Ascending aorta (tissue), 2 donors: ENCODE results near the gene HCFC1. TPM values are rescaled to one million over a fixed set of nuclear protein-coding genes. Genes with fewer than 3 reads are reported as not detected.

ENCODE experiments used
- DNase-seq, 2 donors: peaks; one replicate each; pipeline ENCODE4 v3.0.0-alpha.2; 2019; ENCODE audit warnings: low spot score in 2 of 2
- H3K27ac ChIP-seq, 2 donors: fragments of 200-600 bp; sonication (generic); one replicate each; pipeline ENCODE4 v1.5.1; 2016 to 2017; ENCODE audit warnings: mild to moderate bottlenecking in 1 of 2
- H3K27me3 ChIP-seq: fragments of 200-600 bp; sonication (generic); one replicate; pipeline ENCODE4 v1.5.1; 2017
- H3K36me3 ChIP-seq, 2 donors: fragments of 200-600 bp; sonication (generic); one replicate each; pipeline ENCODE4 v1.5.1; 2016
- H3K4me1 ChIP-seq, 2 donors: fragments of 200-600 bp; sonication (generic); one replicate each; pipeline ENCODE4 v1.5.1; 2016 to 2017; ENCODE audit warnings: mild to moderate bottlenecking in 1 of 2
- H3K4me3 ChIP-seq, 2 donors: fragments of 200-600 bp; sonication (generic); one replicate each; pipeline ENCODE4 v1.5.1; 2016 to 2017; ENCODE audit warnings: mild to moderate bottlenecking in 1 of 2
- H3K9me3 ChIP-seq, 2 donors: fragments of 200-600 bp; sonication (generic); one replicate each; pipeline ENCODE4 v1.5.1; 2016
- CTCF ChIP-seq, 3 experiments: fragments of 200-600 bp in 2 of 3; fragments of 450-650 bp in 1 of 3; sonication (generic) in 2 of 3; IDR thresholded peaks; one replicate each; pipeline ENCODE4 v1.5.1; 2016 to 2019; ENCODE audit warnings: antibody characterized with exemption in 3 of 3, mild to moderate bottlenecking in 1 of 3, moderate library complexity in 1 of 3
- intact Hi-C: fragments of 100-400 bp; cut with DNase I; formaldehyde crosslinking; loops from one replicate; pipeline ENCODE4 v1.15.1; 2023
- total RNA-seq: library from RNA; depleted of rRNA; stranded (reverse); fragments of >200 nt; gene quantifications from one replicate; pipeline ENCODE4 v1.1.0, GENCODE V29; 2016

Gene HCFC1
- total RNA-seq, 1 donor from 2014 or later = 91.4 TPM

- DNase-seq = no peak
- H3K36me3 ChIP-seq = no peaks in the 10 kb centered on the region
- no peak for TF ChIP-seq CTCF (IDR thresholded peaks at IDR 0.05)
- intact Hi-C loops = no loop called here
- no peaks in the 10 kb centered on the region for H3K4me1 ChIP-seq
- no peak overlapping the region for H3K4me3 ChIP-seq
- H3K9me3 ChIP-seq = no peaks in the 10 kb centered on the region
- H3K27ac ChIP-seq = no peak overlapping the region
- no peaks in the 10 kb centered on the region for H3K27me3 ChIP-seq
Observed at GRCh38 chrX:153909980-153910360, 61.6 kb downstream of the HCFC1 start.

GRCh38 chrX:153909024-153909979 is 62.3 kb downstream of the HCFC1 start:
- no peak for DNase-seq
- Histone ChIP-seq H3K4me3 (no peak overlapping the region), H3K27ac (no peak overlapping the region), H3K4me1 (no peaks in the 10 kb centered on the region), H3K9me3 (no peaks in the 10 kb centered on the region), H3K27me3 (no peaks in the 10 kb centered on the region), H3K36me3 (no peaks in the 10 kb centered on the region)
- TF ChIP-seq CTCF (IDR thresholded peaks at IDR 0.05) = no peak
- intact Hi-C loops = no loop called here

GRCh38 chrX:153908219-153908860 is 63.3 kb downstream of the HCFC1 start:
- intact Hi-C loops = no loop called here
- H3K9me3 ChIP-seq = no peaks in the 10 kb centered on the region
- H3K27ac ChIP-seq = no peak overlapping the region
- DNase-seq = no peak
- TF ChIP-seq CTCF (IDR thresholded peaks at IDR 0.05) = no peak
- H3K36me3 ChIP-seq = no peaks in the 10 kb centered on the region
- no peaks in the 10 kb centered on the region for H3K4me1 ChIP-seq
- no peak overlapping the region for H3K4me3 ChIP-seq
- no peaks in the 10 kb centered on the region for H3K27me3 ChIP-seq

- Histone ChIP-seq H3K27ac (no peak overlapping the region), H3K36me3 (no peaks in the 10 kb centered on the region), H3K9me3 (no peaks in the 10 kb centered on the region), H3K27me3 (no peaks in the 10 kb centered on the region), H3K4me1 (no peaks in the 10 kb centered on the region), H3K4me3 (no peak overlapping the region)
- intact Hi-C loops = no loop called here
- DNase-seq = no peak
- TF ChIP-seq CTCF (IDR thresholded peaks at IDR 0.05) = no peak
Observed at GRCh38 chrX:153907456-153907855, 64.2 kb downstream of the HCFC1 start.

- Histone ChIP-seq H3K9me3 (no peaks in the 10 kb centered on the region), H3K4me3 (no peak overlapping the region), H3K27me3 (no peaks in the 10 kb centered on the region), H3K4me1 (no peaks in the 10 kb centered on the region), H3K36me3 (no peaks in the 10 kb centered on the region), H3K27ac (no peak overlapping the region)
- intact Hi-C loops = no loop called here
- DNase-seq = no peak
- TF ChIP-seq CTCF (IDR thresholded peaks at IDR 0.05) = no peak
Observed at GRCh38 chrX:153906126-153906917, 65.3 kb downstream of the HCFC1 start.
